Erythroblast (primary cell): Measurements from ENCODE around the gene MMP12.

Experiments
- GATA1 ChIP-seq: IDR thresholded peaks from 2 replicates; pipeline ENCODE4 v1.6.1; 2011; ENCODE audit warnings: low read depth, mild to moderate bottlenecking, control low read depth, low read length, moderate library complexity
- POLR2A ChIP-seq: IDR thresholded peaks from 2 replicates; pipeline ENCODE4 v1.6.1; 2011; ENCODE audit warnings: mild to moderate bottlenecking, low read length

- no peak for TF ChIP-seq POLR2A
- TF ChIP-seq GATA1: no peak
These were observed 10.1 kb downstream of the MMP12 start for GRCh38 chr11:102864724-102865123.
